A204.1 (cell line): ENCODE results near the gene PHYHD1.
A peak's percentile ranks its signal among the peaks of the same experiment; 100 is the strongest.

Experiments
- FAIRE-seq: peaks from 2 replicates; lab custom pipeline; 2012; peaks lifted over from hg19 to GRCh38; lab: Jason Lieb, UNC

The PHYHD1 gene

DNA sequence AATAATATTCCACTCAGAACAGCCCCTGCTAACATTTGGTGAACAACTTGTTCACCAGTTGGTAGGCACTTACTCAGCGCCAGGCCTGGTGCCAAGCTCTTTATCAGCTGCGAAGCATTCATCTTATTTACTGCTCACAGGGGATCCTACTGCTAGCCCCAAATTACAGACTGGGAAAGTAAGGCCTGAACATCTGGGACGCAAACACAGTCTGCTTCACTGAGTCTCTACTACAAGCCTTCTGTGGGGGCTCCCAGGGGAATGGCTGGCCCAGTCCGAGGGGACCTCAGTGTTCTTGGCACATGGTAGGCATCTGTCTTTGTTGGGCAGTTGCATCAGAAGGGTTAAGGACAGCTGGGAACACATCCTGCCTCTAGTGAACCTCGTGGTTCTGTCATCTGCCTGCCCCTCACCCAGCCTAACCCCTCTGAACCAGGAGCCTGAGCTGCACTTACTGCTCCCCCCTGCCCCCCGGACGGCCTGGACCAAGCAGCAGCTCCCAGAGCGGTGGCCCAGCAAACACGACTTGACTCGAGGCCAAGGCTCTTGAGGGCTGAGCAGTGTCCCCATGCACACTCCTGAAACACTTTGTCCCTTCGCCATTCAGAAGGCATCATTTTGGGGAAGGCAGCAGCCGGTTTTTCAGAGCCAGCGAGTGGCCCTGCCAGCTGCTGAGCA lies at the start of gene PHYHD1:
Gene PHYHD1, plus strand, starts transcription at position 602 of the 678 bp plus-strand sequence. CDS start 1,342 bp downstream, outside the sequence.
- FAIRE-seq = no peak

DNA sequence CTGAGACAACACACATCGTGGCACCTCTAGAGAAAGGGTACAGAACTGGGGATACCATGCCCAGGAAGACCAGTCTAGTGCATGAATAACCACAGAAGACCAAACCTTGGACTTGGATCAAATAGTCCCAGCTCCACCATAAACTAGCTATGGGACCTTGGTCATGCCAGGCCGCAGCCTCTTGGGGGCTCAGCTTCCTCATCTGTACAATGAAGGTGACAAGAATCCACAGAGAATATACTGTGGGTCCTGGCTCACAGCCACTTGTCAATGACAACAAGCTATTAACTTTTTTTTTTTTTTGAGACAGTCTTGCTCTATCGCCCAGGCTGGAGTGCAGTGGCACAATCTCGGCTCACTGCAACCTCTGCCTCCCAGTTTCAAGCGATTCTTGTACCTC lies 42.9 kb upstream of the PHYHD1 start:
- no peak for FAIRE-seq

DNA sequence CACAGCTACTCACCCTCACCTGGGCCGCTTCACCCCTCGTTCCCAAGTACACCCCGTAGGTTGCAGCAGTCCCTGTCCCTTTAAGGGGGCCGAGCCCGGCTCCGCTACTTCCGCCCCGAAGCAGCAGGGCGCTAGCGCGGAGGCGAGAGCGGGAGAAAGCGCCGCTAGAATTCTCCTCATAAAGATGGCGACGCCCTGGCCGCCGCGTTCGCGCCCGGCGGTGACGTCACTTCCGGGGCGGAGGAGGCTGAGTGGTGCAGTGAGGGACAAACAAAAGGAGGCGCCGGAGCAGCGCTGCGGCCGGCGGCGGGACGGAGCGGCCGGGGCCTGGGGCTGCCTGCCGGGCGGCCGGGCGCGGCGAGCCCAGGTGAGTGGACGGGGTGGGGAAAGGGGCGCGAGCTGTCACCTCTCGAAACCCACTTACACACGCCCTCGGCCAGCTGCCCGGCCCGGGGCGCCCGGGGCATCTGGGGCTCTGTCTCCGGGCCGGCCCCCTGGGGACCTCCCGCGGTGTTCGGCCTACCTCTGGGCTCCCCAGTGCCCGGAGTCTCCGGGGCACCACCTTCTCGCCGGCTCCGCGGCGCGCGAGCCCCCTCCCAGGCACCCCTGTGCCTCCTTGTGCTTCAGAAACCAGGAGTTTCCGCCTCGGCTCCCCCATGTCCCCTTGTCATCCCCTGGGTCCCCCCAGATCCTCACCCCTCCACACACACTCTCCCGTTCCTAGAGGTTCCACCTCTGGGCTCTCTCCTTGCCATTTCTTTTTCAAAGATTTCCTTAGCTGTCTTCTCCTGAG lies 38.7 kb upstream of the PHYHD1 start, which contains the start of the genes KYAT1 and LRRC8A:
Gene KYAT1, minus strand, starts transcription at position 67 of the 793 bp plus-strand sequence. CDS start 36,545 bp downstream, outside the sequence.
Gene LRRC8A, plus strand, starts transcription at position 250 of the 793 bp plus-strand sequence. CDS start 25,032 bp downstream, outside the sequence.
- peak; percentile 53 for FAIRE-seq

DNA sequence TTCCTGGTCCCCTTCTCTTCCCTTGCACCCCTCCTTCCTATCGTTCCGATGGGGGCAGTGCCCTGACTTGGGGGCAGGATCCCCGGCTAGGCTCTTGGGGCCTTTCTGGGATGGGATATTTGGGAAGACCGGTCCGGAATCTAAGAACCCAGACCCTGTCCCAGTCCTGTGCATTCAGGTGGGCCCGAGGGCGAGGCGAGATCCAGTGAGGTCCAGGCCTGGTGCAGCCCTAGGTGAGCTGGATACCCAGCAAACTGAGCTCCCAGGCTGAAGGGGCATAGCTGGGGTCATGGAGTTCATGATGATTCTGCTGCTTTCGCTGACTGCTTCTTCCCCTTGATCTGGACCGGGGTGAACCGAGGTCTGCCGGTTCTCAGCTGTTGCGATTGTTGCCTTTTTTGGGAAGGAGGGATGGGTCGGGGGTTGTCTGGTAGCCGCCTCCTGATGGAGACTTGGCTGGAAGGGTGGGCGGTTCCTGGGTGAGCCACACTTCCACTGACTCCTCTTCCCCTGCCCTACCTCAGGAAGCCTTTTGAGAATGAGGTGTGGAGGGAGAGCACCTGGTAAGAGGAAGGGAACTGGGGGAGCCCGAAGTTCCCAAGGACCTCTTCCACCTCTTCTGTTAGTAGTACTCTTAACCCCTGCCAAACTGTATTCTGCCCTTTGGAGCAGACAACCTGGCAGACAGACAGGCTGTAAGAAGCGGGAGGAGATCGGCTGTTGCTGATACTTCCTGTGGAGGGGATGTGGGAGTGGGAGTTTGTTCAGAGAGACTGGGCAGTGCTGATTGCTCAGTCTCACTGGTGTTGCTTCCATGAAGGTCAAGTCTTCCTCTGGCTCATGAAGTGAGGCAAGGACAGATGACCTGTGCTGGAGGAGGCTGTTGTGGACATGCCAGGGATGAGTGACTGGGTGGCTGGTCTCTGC lies 37.8 kb upstream of the PHYHD1 start:
- no peak for FAIRE-seq

DNA sequence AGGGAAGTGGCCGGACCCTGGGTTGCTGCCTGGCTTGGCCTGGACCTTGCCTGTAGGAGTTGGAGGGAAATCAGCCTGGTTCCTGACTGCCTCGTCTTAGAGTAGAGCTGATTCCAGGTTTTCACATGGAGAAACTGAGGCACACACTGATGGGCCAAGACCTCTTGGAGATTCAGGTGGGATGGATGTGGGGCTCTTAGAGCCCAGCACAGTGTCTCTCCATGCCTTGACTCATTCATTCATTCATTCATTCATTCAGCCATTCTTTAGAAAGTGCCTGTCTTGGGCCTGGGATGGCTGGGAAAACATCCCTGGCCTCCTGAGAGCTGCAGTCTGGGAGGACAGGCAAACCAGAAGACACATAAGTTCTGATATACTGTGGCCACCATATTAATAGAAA lies 36.6 kb upstream of the PHYHD1 start:
- no peak for FAIRE-seq

DNA sequence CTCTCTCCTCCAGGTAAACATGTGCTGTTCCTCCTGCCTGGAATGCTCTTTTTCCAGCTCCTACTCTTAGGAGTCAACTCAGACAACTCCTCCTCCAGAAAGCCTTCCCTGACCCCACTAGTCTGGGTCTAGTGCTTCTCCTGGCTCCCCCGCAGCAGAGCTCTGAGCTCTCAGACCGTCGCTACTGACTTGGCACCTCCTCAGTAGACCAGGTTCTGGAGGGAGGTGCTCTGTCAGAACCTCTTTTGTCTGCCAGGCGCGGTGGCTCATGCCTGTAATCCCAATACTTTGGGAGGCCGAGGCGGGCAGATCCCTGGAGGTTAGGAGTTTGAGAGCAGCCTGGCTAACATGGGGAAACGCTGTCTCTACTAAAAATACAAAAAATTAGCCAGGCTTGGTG lies 35.4 kb upstream of the PHYHD1 start:
- FAIRE-seq = no peak

DNA sequence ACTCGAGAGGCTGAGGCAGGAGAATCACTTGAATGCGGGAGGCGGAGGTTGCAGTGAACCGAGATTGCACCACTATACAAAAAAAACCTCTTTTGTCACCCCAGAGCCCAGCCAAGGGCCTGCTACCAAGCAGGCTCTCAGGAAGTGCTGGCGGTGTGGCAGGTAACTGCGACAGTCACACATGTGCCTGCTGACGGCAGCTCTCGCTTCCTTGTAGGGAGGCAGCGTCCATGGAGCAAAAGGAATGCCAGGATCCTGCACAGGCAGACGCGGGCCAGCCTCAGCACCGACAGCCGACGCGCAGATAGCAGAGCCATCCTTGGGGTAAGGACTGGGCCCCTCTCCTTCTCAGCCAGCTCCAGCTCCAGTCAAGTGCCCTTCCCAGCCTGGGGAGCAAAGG lies 35.0 kb upstream of the PHYHD1 start:
- FAIRE-seq = no peak

DNA sequence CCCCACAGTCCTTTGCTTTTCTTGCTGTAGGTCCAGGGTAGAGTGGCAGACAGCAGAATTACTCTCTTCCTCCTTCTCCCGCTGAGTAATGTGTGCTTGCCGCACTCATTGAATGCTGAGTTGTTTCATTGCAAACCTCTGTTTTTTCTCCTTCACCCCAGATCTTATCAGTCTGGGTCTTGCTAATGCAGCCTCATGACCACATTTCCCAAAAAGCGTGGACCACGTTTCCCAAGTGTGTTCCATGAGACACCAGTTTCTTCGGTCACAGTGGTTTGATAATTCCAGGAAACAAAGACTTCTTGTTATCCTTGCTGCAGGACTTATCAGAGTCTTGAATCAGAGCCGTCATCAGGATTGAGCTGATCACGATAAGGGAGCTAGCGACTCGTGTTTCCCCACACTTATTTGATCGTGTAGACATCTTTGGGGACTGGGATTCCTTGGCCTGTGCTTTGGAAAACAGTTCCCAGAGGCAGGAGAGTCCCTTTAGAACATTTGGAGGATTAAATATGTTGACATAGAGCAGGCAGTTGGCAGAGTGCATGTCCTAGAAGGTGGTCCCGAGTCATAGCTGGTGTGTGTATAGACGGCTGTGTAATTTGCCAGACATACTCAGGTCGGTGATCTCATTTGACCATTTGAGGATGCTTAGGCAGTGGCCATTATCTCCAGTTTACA lies 34.4 kb upstream of the PHYHD1 start:
- no peak for FAIRE-seq

DNA sequence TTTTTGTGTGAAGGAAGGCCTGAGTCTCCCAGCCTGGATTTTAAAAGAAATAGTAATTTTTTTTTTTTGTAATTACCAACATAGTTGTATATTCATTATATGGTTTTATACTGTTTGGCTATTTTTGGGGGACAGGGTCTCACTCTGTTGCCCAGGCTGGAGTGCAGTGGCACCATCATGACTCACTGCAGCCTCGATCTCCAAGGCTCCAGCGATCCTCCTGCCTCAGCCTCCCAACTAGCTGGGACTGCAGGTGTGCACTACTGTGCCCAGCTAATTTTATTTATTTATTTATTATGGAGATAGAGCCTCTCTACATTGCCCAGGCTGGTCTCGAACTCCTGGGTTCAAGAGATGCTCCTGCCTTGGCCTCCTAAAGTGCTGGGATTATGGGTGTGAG lies 33.7 kb upstream of the PHYHD1 start:
- no peak for FAIRE-seq

DNA sequence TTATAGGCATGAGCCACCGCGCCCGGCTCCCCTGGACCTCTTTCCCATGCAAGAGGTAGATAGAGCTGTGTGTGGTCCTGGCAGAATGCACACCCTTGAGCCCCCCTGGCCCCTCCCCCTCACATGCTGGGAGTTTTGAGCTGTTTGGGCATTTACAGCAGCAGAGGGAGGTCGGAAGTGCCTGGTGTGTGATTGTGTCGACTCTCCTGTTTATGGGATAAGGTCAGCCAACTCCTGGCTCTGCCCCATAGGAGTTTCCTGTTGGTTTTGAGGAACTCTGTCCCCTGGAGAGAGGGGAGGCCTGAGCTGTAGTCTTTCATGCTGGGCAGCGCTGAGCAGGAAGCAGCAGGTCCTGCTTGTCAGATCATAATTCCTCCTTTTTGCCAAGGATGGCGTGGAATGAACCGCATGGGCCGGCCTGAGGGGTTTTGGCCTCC lies 32.9 kb upstream of the PHYHD1 start:
- no peak for FAIRE-seq

DNA sequence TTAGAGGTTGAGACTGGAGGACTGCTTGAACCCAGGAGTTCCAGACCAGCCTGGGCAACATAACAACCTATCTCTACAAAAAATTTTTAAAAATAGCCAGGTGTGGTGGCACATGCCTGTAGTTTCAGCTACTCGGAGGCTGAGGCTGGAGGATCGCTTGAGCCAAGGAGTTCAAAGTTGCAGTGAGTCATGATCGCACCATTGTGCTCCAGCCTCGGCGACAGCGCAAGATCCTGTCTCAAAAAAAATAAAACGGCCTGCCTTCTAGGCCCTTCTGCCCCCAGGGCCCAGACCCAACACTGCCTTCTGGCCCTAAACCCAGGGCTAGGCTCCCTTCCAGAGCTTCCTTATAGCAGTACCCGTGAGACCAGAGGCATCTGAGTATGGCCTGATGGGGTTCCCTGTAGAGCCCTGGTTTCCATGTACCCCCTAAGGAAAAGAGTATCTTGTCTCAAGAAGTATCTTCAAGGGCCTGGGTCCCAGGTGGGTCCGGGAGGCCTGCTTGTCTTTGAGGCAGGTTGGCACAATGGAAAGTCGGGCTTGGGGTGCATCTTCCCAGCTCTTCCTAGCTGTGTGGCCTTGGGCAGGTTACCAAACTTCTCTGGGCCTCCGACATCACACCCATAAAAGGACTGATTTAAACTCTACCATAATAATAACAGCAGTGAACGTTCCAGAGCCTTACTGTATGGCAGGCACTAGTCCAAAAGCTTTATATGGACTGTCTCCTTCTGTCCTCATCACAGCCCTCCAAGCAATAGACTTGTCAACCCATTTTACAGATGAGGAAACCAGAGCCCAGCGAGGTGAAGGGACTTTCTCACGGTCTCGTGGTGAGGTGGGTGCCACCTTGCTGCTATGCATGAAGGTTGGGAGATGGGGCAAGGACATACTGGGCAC lies 29.2 kb upstream of the PHYHD1 start:
- no peak for FAIRE-seq

DNA sequence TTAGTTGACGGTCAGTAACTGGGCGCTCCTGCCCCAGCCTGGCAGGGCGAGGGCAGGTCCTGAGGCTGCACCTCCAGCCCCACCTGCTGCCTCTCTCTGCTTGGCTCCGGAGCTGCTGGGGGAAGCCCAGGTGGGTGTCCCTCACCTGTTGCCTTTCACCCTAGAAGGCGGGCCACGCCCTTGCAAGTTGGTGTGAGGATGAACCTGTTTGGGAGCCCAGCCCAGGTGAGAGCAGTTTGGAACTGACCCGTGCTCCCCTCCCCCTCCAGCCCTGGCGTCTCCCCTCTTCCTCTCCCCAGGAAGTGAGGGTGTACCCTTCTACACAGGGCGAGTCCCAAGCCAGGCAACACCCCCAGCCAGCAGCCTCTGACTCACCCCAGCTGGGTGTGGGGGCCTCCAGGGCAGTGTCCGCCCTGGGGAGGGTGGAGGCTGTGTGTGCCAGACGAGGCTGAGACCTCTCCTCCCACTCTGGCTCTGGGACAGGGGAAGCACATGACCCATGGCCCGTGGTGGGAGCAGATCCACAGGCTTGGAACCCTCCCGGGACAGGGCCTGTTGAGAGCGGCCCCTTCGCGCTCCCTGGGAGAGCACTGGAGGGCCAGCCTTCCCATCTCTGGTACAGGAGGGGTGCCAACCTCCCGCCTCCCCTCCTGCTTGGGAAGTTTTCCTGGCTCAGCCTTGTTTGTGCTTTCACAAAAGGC lies 28.4 kb upstream of the PHYHD1 start:
- no peak for FAIRE-seq

DNA sequence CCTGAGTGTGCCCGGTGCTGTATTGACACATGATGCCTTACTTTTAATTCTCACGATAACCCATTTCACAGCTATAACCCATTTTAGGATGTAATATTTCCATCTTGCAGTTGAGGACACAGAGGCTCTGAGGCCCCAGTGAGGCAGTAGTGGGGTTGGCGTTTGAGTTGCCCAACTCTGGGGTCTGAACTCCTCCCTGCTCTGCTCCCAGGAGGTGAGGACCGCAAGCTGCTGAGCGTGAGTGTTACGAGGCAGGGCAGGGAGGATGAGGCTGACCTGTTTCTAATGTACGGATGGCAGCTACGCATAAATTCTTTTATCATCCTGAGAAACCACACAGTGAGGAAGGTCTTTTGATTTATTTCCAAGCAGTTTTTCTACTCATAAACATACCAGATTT lies 27.4 kb upstream of the PHYHD1 start:
- FAIRE-seq = no peak

DNA sequence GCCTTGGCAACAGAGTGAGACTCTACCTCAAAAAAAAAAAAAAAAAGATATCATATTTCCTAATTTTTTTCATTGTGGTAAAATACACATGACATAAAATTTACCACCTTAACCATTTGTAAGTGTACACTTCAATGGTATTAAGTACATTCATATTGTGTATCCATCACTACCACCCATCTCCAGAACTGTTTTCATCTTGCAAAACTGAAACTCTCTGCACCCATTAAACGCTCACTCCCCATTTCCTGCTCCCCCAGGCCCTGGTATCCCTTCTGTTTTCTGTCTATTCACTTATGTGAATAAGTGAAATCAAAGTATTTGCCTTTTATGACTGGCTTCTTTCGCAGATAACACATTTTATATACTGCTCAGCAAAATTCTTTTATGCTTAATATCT lies 26.0 kb upstream of the PHYHD1 start:
- FAIRE-seq = no peak

DNA sequence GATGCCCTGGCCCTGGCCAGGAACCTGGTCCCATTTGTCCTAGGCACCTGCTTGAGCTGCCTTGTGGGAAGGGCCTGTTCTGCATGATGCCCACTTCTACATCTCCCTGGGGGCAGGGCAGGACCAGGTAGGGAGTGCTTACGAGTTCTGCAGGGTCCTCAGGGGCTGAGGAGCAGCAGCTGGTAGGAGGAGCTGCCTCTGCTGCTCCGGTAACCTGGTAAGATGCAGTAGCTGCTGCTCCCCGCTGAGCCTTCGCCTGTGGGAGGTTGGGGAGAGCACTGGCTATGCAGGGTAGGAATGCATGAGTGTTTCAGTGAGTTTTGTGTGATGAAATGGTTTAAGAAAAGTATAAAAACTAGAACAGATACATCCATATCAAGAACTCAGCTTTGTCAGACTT lies 25.2 kb upstream of the PHYHD1 start:
- FAIRE-seq = no peak

DNA sequence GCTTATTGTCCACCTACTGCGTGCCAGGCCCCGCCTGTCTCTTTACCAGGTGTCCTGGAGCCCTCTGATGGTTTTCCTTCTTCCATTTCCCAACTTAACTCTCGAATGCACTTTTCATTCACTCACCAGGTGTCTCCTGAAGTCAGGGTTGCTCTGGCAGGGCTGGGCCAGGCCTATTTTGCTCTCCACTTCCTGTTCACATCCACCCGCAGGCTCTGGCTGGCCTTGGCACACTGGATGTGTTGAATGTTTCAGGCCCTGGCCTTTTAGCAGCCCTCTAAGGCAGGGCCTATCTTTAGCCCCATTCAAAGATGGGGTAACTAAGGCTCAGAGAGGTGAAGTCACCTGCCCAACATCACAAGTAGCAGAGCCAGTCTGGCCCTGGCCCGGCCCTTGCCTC lies 22.4 kb upstream of the PHYHD1 start:
- FAIRE-seq = no peak

DNA sequence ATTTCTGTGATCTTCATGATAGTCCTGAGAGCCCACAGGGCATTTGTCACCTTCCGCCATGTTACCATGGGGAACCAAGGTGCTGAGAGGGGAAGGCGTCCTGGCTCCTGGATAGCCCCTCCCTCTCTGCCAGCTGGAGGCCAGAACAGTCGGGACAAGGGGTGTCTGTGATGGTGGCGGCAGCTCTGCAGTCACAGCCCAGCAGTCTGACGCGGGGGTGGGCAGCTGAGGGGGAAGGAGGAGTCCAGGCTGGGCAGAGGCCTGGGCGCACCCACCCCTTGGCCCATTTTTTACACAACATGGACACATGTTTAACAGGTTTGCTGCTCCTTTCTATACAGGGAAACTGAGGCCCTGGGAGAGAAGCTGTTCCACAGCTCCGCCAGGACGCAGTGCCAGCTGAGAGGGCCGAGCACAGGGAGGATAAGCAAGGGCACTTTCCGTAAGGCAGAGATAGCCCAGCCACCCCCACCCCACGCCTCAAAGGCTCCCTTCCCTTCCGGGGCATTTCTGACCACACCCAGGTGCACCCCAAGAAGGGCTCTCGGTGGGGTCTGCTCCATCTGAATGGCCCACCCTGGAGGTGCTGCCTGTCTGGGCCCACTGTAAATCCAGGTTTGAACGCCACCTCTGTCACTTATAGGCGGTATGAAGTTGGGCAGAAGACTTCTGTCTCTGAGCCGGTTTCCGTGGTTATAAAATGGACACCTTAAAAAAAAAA lies 21.8 kb upstream of the PHYHD1 start:
- FAIRE-seq = no peak

DNA sequence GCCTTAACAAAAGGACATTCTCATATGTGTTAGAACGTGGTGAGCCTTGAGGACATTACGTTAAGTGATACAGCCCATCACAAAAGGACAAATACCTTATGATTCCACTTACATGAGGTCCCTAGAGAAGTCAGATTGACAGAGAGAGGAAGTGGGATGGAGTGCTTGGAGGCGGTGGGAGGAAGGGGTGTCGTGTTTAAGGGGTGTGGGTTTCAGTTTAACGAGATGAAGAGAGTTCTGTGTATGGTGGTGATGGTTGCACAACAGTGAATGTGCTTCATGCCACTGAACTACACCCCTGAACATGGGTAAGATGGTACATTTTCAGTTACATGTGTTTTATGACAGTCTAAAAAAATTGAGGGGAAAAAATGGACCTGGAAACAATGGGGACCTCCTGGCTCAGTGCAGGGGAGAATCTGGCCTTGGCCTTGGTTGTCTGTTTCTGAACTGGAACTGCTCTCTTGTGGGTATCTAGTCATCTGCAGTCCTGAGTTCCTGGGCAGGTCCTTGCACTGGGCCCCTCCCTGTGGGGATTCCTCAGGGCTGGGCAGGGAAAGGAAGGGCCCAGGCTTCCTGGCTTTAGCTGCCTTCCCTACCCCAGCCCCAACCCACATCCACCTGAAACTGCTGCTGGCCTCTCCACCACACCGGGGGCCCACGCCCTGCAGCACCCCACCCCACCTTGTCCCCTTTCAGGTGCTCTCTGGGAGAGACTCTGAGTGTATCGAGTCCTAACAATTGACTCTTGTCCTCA lies 21.0 kb upstream of the PHYHD1 start:
- FAIRE-seq = no peak

DNA sequence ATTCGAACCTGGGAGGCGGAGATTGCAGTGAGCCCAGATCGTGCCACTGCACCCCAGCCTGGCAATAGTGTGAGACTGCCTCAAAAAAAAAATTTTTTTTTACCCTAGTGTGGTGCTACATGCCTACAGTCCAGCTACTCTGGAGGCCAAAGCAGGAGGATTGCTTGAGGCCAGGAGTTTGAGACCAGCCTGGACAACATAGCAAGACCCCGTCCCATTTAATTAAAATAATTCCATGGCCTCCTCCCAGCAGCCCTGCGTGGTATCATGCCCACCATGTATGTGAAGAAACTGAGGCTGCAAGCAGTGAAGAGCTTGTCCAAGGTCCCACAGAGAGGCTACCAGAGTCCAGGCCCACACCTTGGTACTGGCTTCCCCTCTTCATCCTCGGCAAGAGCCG lies 19.4 kb upstream of the PHYHD1 start:
- no peak for FAIRE-seq
